ENCODE data around the gene TMEM208. TPM values are rescaled to one million over a fixed set of nuclear protein-coding genes. Genes with fewer than 3 reads are reported as not detected.
A peak's percentile ranks its signal among the peaks of the same experiment; 100 is the strongest.

Gene TMEM208
- total and polyA plus RNA-seq, 2 of the 8 experiments (the other 6 are each of a cell fraction or from before 2014, with no cell fraction given): 37.7 to 100.0 TPM

DNA sequence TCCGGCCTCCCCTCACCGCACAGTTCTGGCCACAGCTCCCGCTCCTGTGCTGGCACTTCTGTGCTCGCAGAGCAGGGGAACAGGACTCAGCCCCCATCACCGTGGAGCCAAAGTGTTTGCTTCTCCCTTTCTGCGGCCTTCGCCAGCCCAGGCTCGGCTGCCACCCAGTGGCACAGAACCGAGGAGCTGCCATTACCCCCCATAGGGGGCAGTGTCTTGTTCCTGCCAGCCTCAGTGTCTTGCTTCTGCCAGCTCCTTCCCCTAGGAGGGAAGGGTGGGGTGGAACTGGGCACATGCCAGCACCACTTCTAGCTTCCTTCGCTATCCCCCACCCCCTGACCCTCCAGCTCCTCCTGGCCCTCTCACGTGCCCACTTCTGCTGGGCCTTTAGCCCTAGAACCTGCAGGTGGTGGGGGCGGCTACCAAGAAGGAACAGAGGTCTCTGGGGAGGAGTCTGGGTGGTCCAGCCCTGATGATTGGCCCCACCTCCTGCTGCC lies 28.6 kb upstream of the TMEM208 start:
- no peak overlapping the region for H3K27ac ChIP-seq (ENCODE audit: low read depth, low read length)
- H2BK15ac ChIP-seq (ENCODE audit: low read length): no peak overlapping the region
- H4K20me1 ChIP-seq (replicated peaks in 1 of 2; ENCODE audit: control insufficient read depth in 1 of 2, insufficient read depth in 2 of 2, low read length in 2 of 2): peaks cover 1 to 22% of the 10 kb centered on the region in 2 experiments
- H3K14ac ChIP-seq (ENCODE audit: insufficient read length): no peak overlapping the region
- peaks cover 0 to 5% of the 10 kb centered on the region in 2 experiments; a peak in 3 of 4 replicates for H3K79me2 ChIP-seq (ENCODE audit: control insufficient read depth in 1 of 2, insufficient read depth in 2 of 2, low read length in 2 of 2)
- peaks cover 6% of the 10 kb centered on the region; the same call in 1 of the 2 replicates for H3K23me2 ChIP-seq (ENCODE audit: low read depth, low read length)
- 0 out of 2 replicates have a peak, but pooled peaks cover 3% of the 10 kb centered on the region for H3K79me1 ChIP-seq (ENCODE audit: low read depth, low read length)
- peak overlapping the region in 1 of 4 experiments; percentile 75; a peak in 2 of 8 replicates for H3K4me3 ChIP-seq (ENCODE audit: extremely low read depth in 1 of 4, insufficient read depth in 2 of 4, low read depth in 3 of 4, low read length in 4 of 4)
- CTCF ChIA-PET (ENCODE audit: partially characterized antibody): interaction anchor here (0.6 to 8.7 kb wide), 32 partner anchors 12 to 316 kb away, joined by 3 to 111 read pairs (median 5); partner anchors contain the start of genes EXOC3L1, MATCAP1, NOL3 and TMEM208
- no peak overlapping the region; the same call in 1 of the 2 replicates for H2BK12ac ChIP-seq (ENCODE audit: low read depth, low read length)
- H3K18ac ChIP-seq (ENCODE audit: extremely low read depth, low read length): no peak overlapping the region
- no peak overlapping the region for H4K91ac ChIP-seq (replicated peaks; ENCODE audit: insufficient read length, low read length)
- H4K8ac ChIP-seq (ENCODE audit: extremely low read depth, insufficient read depth, low read length): no peak overlapping the region
- H2AK5ac ChIP-seq (ENCODE audit: low read depth, low read length): no peak overlapping the region
- H2BK5ac ChIP-seq (ENCODE audit: low read depth, low read length): no peak overlapping the region
- 72% methylated on average over 12 of the region's 12 CpGs; no CpG with 5 or more reads in 1 of the 2 experiments for WGBS, 2 experiments (ENCODE audit: extremely low coverage in 1 of 2, insufficient coverage in 1 of 2, insufficient read length in 1 of 2, insufficient replicate concordance in 2 of 2, low coverage in 1 of 2, low lambda C conversion rate in 2 of 2, missing lambda C conversion rate in 1 of 2)
- H3K9ac ChIP-seq (replicated peaks in 1 of 4; ENCODE audit: extremely low read depth in 1 of 4, low read depth in 3 of 4, low read length in 3 of 4): no peak overlapping the region
- H3K56ac ChIP-seq (replicated peaks; ENCODE audit: insufficient read length, low read depth, low read length): no peak overlapping the region
- H3K9me3 ChIP-seq (ENCODE audit: insufficient read depth in 2 of 2, low read depth in 1 of 2, low read length in 1 of 2): no peaks in the 10 kb centered on the region
- FAIRE-seq: no peak
- POLR2A ChIA-PET (ENCODE audit: partially characterized antibody): interaction anchor here (0.6 to 2.2 kb wide), 17 partner anchors 8 to 255 kb away, joined by 3 to 12 read pairs (median 4); partner anchors contain the start of genes EXOC3L1, FHOD1, MATCAP1 and NOL3
- peak overlapping the region; percentile 61 to 94; a peak in 3 of 4 replicates for H3K4me2 ChIP-seq (ENCODE audit: insufficient read depth in 1 of 2, low read depth in 2 of 2, low read length in 2 of 2)
- no peak overlapping the region for H2BK120ac ChIP-seq (replicated peaks; ENCODE audit: low read depth, low read length)
- H3K23ac ChIP-seq (ENCODE audit: insufficient read length): no peak overlapping the region
- peaks cover 0 to 12% (median 8%) of the 10 kb centered on the region in 4 experiments; a peak in 5 of 7 replicates for H3K4me1 ChIP-seq (replicated peaks in 1 of 4; ENCODE audit: control insufficient read depth in 3 of 4, insufficient read depth in 4 of 4, low read length in 3 of 4)
- H4K5ac ChIP-seq (ENCODE audit: insufficient read length, low read depth, low read length): no peak overlapping the region
- no peaks in the 10 kb centered on the region for H3K27me3 ChIP-seq (replicated peaks in 1 of 4; ENCODE audit: control insufficient read depth in 3 of 4, extremely low read depth in 1 of 4, insufficient read depth in 3 of 4, low read length in 3 of 4)
- no peak overlapping the region for H2AFZ ChIP-seq (ENCODE audit: low read length)
- DNase-seq (ENCODE audit: low read depth in 1 of 2, low spot score in 2 of 2): peak in 1 of 2 experiments; percentile 73
- H3K4ac ChIP-seq (replicated peaks; ENCODE audit: insufficient read length, low read depth, low read length): no peak overlapping the region
- peaks cover 18 to 44% (median 34%) of the 10 kb centered on the region in 4 experiments for H3K36me3 ChIP-seq (ENCODE audit: control insufficient read depth in 2 of 4, insufficient read depth in 4 of 4, low read length in 3 of 4)
- H2BK20ac ChIP-seq (ENCODE audit: low read length): no peak overlapping the region
- TF ChIP-seq NRF1 (IDR thresholded peaks at IDR 0.05; ENCODE audit: low read depth, low read length) (no peak), YY1 (IDR thresholded peaks at IDR 0.05; ENCODE audit: low read depth, low read length) (0 out of 2 replicates have a peak, but pooled peaks have one; percentile 59), RAD21 (IDR thresholded peaks at IDR 0.05 in 1 of 2, conservative IDR thresholded peaks at IDR 0.05 in 1 of 2; ENCODE audit: low read depth in 2 of 2, low read length in 2 of 2) (peak in 1 of 2 experiments; percentile 40; a peak in 1 of 4 replicates), RBBP5 (IDR thresholded peaks at IDR 0.05; ENCODE audit: borderline replicate concordance, low read depth, low read length) (no peak), SIN3A (conservative IDR thresholded peaks at IDR 0.05 in 1 of 2, IDR thresholded peaks at IDR 0.05 in 1 of 2; ENCODE audit: low read depth in 1 of 2, low read length in 2 of 2) (0 out of 4 replicates have a peak, but pooled peaks of 1 of the 2 experiments have one; percentile 57), EZH2 (IDR thresholded peaks at IDR 0.05; ENCODE audit: low read depth, low read length, severe bottlenecking) (no peak), RXRA (IDR thresholded peaks at IDR 0.05; ENCODE audit: insufficient read depth, low read depth, low read length) (no peak)
- TF ChIP-seq, protein P1, sequence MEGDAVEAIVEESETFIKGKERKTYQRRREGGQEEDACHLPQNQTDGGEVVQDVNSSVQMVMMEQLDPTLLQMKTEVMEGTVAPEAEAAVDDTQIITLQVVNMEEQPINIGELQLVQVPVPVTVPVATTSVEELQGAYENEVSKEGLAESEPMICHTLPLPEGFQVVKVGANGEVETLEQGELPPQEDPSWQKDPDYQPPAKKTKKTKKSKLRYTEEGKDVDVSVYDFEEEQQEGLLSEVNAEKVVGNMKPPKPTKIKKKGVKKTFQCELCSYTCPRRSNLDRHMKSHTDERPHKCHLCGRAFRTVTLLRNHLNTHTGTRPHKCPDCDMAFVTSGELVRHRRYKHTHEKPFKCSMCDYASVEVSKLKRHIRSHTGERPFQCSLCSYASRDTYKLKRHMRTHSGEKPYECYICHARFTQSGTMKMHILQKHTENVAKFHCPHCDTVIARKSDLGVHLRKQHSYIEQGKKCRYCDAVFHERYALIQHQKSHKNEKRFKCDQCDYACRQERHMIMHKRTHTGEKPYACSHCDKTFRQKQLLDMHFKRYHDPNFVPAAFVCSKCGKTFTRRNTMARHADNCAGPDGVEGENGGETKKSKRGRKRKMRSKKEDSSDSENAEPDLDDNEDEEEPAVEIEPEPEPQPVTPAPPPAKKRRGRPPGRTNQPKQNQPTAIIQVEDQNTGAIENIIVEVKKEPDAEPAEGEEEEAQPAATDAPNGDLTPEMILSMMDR (IDR thresholded peaks at IDR 0.05; ENCODE audit: control extremely low read depth in 1 of 3, insufficient read depth in 1 of 3, low read depth in 1 of 3, low read length in 3 of 3): peak; percentile 65 to 98 (median 68)
